H1 (cell line): Measurements from ENCODE around the gene SLC12A7.

Experiments
- BRCA1 ChIP-seq: IDR thresholded peaks from 2 replicates; pipeline ENCODE4 v1.6.1; 2012; ENCODE audit warnings: low read depth, low read length, improper control_type of control experiment
- POLR2A ChIP-seq, 2 experiments: IDR thresholded peaks; 1 replicate in 1 of 2; 2 replicates in 1 of 2; pipeline ENCODE4 v1.6.1; 2011; ENCODE audit warnings: low read depth in 2 of 2, low read length in 2 of 2, mild to moderate bottlenecking in 2 of 2; ENCODE audit errors: control extremely low read depth in 1 of 2

DNA sequence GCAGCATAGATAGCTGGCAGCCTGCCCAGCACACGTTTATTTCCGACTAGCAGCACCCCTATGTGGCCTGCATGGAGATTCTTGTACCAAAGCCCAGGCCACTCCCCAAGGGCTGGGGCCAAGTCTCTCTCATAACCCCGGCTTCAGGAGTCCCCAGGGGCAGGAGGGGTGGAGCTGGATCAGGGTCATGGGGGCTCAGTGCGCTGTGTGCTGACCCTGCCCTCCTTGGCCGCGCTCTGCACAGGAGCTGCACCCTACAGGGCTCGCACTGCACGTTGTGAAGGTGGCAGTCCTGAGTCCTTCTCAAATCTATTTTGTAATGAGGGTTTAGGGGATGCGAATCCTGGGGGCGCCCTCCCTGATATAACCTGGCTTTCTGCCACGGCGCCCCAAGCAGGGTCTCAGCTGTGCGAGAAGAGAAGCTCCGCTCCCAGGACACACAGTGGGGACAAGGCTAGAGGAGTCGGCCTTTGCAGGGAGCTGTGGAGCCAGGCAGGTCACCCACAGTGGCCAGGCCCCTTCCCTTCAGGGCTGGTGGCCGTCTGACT, 74.7 kb downstream of the SLC12A7 start:
- TF ChIP-seq BRCA1 (no peak), POLR2A (IDR thresholded peaks at IDR 0.05; ENCODE audit: control extremely low read depth in 1 of 2, low read depth in 2 of 2, low read length in 2 of 2) (no peak)
